Right lobe of liver (tissue), 6 donors: Measurements from ENCODE around the gene LRRC70. TPM values are rescaled to one million over a fixed set of nuclear protein-coding genes. Genes with fewer than 3 reads are reported as not detected.

ENCODE experiments used
- ATAC-seq, 4 donors: fragments of 200-7000 bp; cut with Tn5 transposase; one replicate each; pipeline ENCODE4 v1.9.1; 2020; ENCODE audit warnings: mild to moderate bottlenecking in 4 of 4, moderate library complexity in 4 of 4
- DNase-seq, 3 donors: peaks; one replicate each; pipeline ENCODE4 v3.0.0-alpha.2; 2020
- H3K27ac ChIP-seq, 3 donors: fragments of 200-600 bp; one replicate each; pipeline ENCODE4 v1.8.0; 2022
- H3K27me3 ChIP-seq, 2 donors: fragments of 200-600 bp; one replicate each; pipeline ENCODE4 v1.8.0; 2022
- H3K36me3 ChIP-seq, 4 donors: fragments of 200-600 bp; sonication (generic) in 1 of 4; one replicate each; pipeline versions ENCODE4 v1.5.1 to v1.8.0; 2017 to 2022; ENCODE audit warnings: control low read depth in 1 of 4
- H3K4me1 ChIP-seq, 4 donors: fragments of 200-600 bp; sonication (generic) in 1 of 4; one replicate each; pipeline versions ENCODE4 v1.5.1 to v1.8.0; 2017 to 2022; ENCODE audit warnings: control low read depth in 1 of 4
- H3K4me3 ChIP-seq, 3 donors: fragments of 200-600 bp; one replicate each; pipeline ENCODE4 v1.8.0; 2022
- H3K9me3 ChIP-seq, 4 donors: fragments of 200-600 bp; sonication (generic) in 1 of 4; one replicate each; pipeline versions ENCODE4 v1.5.1 to v1.8.0; 2017 to 2022; ENCODE audit warnings: control low read depth in 1 of 4
- CTCF ChIP-seq, 4 donors: fragments of 200-600 bp in 3 of 4; fragments of 450-650 bp in 1 of 4; IDR thresholded peaks; one replicate each; pipeline versions ENCODE4 v1.5.1 to v1.8.0; 2016 to 2022; ENCODE audit warnings: antibody characterized with exemption in 4 of 4, mild to moderate bottlenecking in 2 of 4
- POLR2A ChIP-seq: fragments of 450-650 bp; IDR thresholded peaks from one replicate; pipeline ENCODE4 v1.6.1; 2017; ENCODE audit warnings: antibody characterized with exemption, mild to moderate bottlenecking
- WGBS: methylation state at CpG from one replicate; pipeline ENCODE4 v1.1.6; 2018; ENCODE audit warnings: low coverage, low lambda C conversion rate; ENCODE audit not compliant: insufficient coverage; ENCODE audit errors: missing lambda C conversion rate; 5-methylcytosine and 5-hydroxymethylcytosine counted together
- intact Hi-C, 2 donors: fragments of 100-400 bp; cut with DNase I; formaldehyde crosslinking; loops; one replicate each; pipeline versions ENCODE4 v1.11.2 to v1.14.1; 2022
- total RNA-seq, 6 experiments: library from RNA; depleted of rRNA in 2 of 6; stranded (reverse); fragments of >200 nt in 2 of 6; fragmentation: NEBNext Ultra II Directional in 3 of 6; extraction: Animal tissue kit (Norgen Biotek cat#: 25700) in 3 of 6; gene quantifications; one replicate each; pipeline versions ENCODE4 v1.1.0 to v1.2.4, GENCODE V29; 2016 to 2023
- donor health status: DM: no; HTN: yes; CAD: no.
- donor health status: DM: no; HTN: no; CAD: no.
- donor health status: DM: no; HTN: no; CAD: no.
- donor health status: DM: no; HTN: yes; CAD: no.
- donor health status: DM: no; HTN: yes; CAD: no.

LRRC70 gene
- total RNA-seq, 6 experiments from 2014 or later: 0.37 to 1.7 (median 1.1) TPM

DNA sequence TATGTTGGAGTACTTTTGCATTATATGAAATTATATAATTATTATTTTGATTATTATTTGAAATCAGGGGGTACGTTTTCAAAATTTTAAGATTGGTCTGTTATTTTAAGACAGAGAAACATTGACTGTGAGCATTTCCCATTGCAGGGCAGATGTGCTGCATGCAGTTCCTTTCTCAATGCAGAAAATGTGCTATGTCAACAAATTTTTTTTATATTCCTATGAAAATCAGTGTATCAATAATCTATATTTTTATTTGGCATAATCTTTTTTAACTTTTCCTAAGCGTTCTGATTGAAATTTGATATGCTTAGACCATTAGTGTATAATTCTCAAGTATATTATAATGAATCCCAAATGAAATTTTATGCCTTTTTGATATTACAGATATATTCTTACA lies 41.8 kb upstream of the LRRC70 start:
- Histone ChIP-seq H3K27me3 (no peaks in the 10 kb centered on the region), H3K4me1 (no peaks in the 10 kb centered on the region), H3K36me3 (peaks cover 0 to 2% (median 0%) of the 10 kb centered on the region in 4 donors), H3K9me3 (no peaks in the 10 kb centered on the region), H3K27ac (no peak overlapping the region), H3K4me3 (no peak overlapping the region)
- no peak for ATAC-seq
- TF ChIP-seq CTCF (IDR thresholded peaks at IDR 0.05) (no peak), POLR2A (no peak)
- intact Hi-C loops: no loop called here
- no peak for DNase-seq
- WGBS: 97% methylated on average over 2 of the region's 2 CpGs

DNA sequence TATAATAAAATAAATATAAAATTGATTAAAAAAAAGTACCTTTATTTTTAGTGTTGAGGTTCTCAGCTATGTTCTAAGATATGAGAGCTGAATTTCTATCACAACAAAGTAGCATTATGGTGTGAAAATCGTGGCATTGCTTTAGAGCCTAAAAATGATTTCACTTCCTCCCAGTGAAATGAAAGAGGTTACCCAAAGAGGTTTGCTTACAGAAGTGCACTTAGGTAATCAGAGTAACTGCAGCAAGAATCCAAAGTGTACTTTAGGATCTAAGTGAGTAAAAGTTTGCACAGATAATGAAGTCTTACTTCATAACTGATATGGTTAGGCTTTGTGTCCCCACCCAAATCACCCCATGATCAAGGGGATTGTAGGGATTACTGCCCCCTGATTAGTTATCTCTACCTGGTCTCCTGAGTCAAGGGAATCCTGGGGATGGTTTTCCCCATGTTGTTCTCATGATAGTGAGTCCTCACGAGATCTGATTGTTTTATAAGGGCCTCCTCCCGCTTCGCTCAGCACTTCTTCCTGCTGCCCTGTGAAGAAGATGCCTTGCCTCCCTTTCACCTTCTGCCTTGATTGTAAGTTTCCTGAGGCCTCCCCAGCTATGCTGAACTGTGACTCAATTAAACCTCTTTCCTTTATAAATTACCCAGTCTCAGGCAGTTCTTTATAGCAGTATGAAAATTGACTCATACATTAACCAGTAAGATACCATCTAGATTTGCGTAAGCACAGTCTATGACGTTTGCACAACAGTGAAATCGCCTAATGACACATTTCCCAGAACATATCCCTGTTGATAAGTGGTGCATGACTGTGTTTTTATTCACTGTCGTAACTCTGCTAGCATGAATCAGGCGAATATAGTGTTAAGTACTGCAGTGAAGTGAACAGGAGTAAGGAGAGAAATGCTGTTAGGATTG lies 40.3 kb upstream of the LRRC70 start:
- TF ChIP-seq CTCF (IDR thresholded peaks at IDR 0.05) (no peak), POLR2A (no peak)
- no peak for ATAC-seq

GRCh38 chr5:62542720-62543119 lies 35.9 kb upstream of the LRRC70 start:
- no peak for ATAC-seq
- Histone ChIP-seq H3K4me1 (no peaks in the 10 kb centered on the region), H3K9me3 (no peaks in the 10 kb centered on the region), H3K27ac (no peak overlapping the region), H3K36me3 (peaks cover 0 to 2% (median 0%) of the 10 kb centered on the region in 4 donors), H3K27me3 (no peaks in the 10 kb centered on the region), H3K4me3 (no peak overlapping the region)
- no peak for TF ChIP-seq CTCF (IDR thresholded peaks at IDR 0.05)
- no peak for DNase-seq
- WGBS: 90% methylated on average over 1 of the region's 1 CpG
- intact Hi-C loops: no loop called here

More for the DNA sequence above, 40.3 kb upstream of the LRRC70 start:
- Histone ChIP-seq H3K27me3 (no peaks in the 10 kb centered on the region), H3K9me3 (no peaks in the 10 kb centered on the region), H3K27ac (no peak overlapping the region), H3K36me3 (peaks cover 0 to 2% (median 0%) of the 10 kb centered on the region in 4 donors), H3K4me3 (no peak overlapping the region), H3K4me1 (no peaks in the 10 kb centered on the region)
- intact Hi-C loops: no loop called here
- WGBS: 90% methylated on average over 9 of the region's 9 CpGs
- no peak for DNase-seq

DNA sequence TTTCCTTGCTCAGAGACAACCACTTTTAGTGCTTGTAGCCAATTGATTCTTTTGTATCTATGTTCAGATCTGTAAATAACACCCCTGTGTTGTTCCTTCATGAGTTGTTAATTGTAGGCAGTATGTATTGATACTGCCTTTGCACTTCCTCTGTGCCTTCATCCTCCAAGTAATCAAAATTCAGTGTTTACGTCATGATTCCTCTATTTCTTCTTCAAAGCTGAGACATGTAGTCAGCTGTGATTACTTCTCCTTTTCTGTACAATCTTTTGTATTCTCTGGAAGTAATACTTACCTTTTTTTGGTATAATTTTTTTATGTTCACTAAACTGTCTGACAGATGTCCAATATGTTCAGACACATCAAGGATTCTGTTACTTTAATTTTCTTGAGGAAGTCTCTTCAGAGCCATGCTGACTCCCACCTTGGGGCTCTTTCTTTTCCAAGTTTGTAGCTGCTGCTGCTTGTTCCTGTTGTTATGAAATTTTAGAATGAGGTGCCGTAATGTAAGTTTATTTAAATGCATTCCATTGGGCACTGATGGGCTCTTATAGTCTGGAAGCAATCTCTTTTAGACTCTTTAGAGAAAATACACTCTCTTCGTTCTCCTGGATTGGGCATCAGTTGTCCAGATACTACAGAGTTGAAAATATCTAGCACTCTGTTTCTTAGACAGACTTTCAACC lies 30.5 kb upstream of the LRRC70 start:
- Histone ChIP-seq H3K27me3 (no peaks in the 10 kb centered on the region), H3K4me3 (no peak overlapping the region), H3K36me3 (no peaks in the 10 kb centered on the region), H3K4me1 (no peaks in the 10 kb centered on the region), H3K9me3 (no peaks in the 10 kb centered on the region), H3K27ac (no peak overlapping the region)
- intact Hi-C loops: no loop called here
- TF ChIP-seq POLR2A (no peak), CTCF (IDR thresholded peaks at IDR 0.05) (no peak)
- DNase-seq (no peak), ATAC-seq (no peak)
- WGBS: 82% methylated on average over 3 of the region's 3 CpGs
